H1 (cell line): ENCODE results near the gene GPATCH11. TPM values are rescaled to one million over a fixed set of nuclear protein-coding genes. Genes with fewer than 3 reads are reported as not detected.

Source experiments
- CTCF ChIA-PET: fragments of 300-600 bp; sonication (Branson Sonifier 250); formaldehyde crosslinking; loops from one replicate; lab custom pipeline; 2021; ENCODE audit not compliant: partially characterized antibody; lab: Charles Lee
- POLR2A ChIA-PET: fragments of 300-600 bp; sonication (Branson Sonifier 250); formaldehyde crosslinking; loops from one replicate; lab custom pipeline; 2021; ENCODE audit warnings: inconsistent platforms; ENCODE audit not compliant: partially characterized antibody; lab: Charles Lee
- DNase-seq, 2 experiments: peaks; one replicate each; pipeline versions ENCODE4 v3.0.0 to v3.0.0-alpha.2; 2010 to 2022; ENCODE audit warnings: low spot score in 2 of 2, low read depth in 1 of 2, mixed read lengths in 1 of 2
- FAIRE-seq: peaks from 2 replicates; lab custom pipeline; 2011; peaks lifted over from hg19 to GRCh38; lab: Jason Lieb, UNC
- H2AFZ ChIP-seq: 2 replicates; pipeline ENCODE4 v1.8.1; 2012; ENCODE audit warnings: low read length, inconsistent platforms
- H2AK5ac ChIP-seq: 2 replicates; pipeline ENCODE4 v1.6.1; 2013; ENCODE audit warnings: low read depth, low read length
- H2BK120ac ChIP-seq: replicated peaks from 2 replicates; pipeline ENCODE3; 2013; ENCODE audit warnings: low read depth, low read length, inconsistent platforms
- H2BK12ac ChIP-seq: 2 replicates; pipeline ENCODE4 v1.6.1; 2013; ENCODE audit warnings: low read depth, low read length
- H2BK15ac ChIP-seq: 2 replicates; pipeline ENCODE4 v1.6.1; 2013; ENCODE audit warnings: low read length
- H2BK20ac ChIP-seq: 2 replicates; pipeline ENCODE4 v1.6.1; 2013; ENCODE audit warnings: low read length
- H2BK5ac ChIP-seq: 2 replicates; pipeline ENCODE4 v1.6.1; 2013; ENCODE audit warnings: low read depth, low read length
- H3K14ac ChIP-seq: 2 replicates; pipeline ENCODE4 v1.6.1; 2013; ENCODE audit warnings: inconsistent platforms; ENCODE audit not compliant: insufficient read length
- H3K18ac ChIP-seq: 2 replicates; pipeline ENCODE4 v1.6.1; 2013; ENCODE audit warnings: low read length; ENCODE audit errors: extremely low read depth
- H3K23ac ChIP-seq: 2 replicates; pipeline ENCODE4 v1.6.1; 2013; ENCODE audit warnings: inconsistent platforms; ENCODE audit not compliant: insufficient read length
- H3K23me2 ChIP-seq: 2 replicates; pipeline ENCODE4 v1.6.1; 2013; ENCODE audit warnings: low read depth, low read length
- H3K27ac ChIP-seq: 2 replicates; pipeline ENCODE4 v1.6.1; 2011; ENCODE audit warnings: low read depth, low read length, inconsistent platforms
- H3K27me3 ChIP-seq, 4 experiments: replicated peaks in 1 of 4; 1 replicate in 1 of 4; 2 replicates in 3 of 4; pipeline versions ENCODE4 v1.6.1 to v1.8.1; 2011 to 2013; ENCODE audit warnings: low read length in 3 of 4, mild to moderate bottlenecking in 3 of 4, inconsistent platforms in 2 of 4, mixed read lengths in 2 of 4, moderate library complexity in 1 of 4; ENCODE audit not compliant: control insufficient read depth in 3 of 4, insufficient read depth in 3 of 4; ENCODE audit errors: extremely low read depth in 1 of 4
- H3K36me3 ChIP-seq, 4 experiments: 2 replicates each; pipeline versions ENCODE4 v1.6.1 to v1.8.1; 2011 to 2013; ENCODE audit warnings: mild to moderate bottlenecking in 4 of 4, low read length in 3 of 4, moderate library complexity in 2 of 4, control low read depth in 1 of 4, inconsistent platforms in 1 of 4; ENCODE audit not compliant: insufficient read depth in 4 of 4, control insufficient read depth in 2 of 4
- H3K4ac ChIP-seq: replicated peaks from 2 replicates; pipeline ENCODE3; 2013; ENCODE audit warnings: low read length, low read depth, mixed read lengths, inconsistent platforms; ENCODE audit not compliant: insufficient read length
- H3K4me1 ChIP-seq, 4 experiments: replicated peaks in 1 of 4; 1 replicate in 1 of 4; 2 replicates in 3 of 4; pipeline versions ENCODE4 v1.6.1 to v1.8.1; 2011 to 2013; ENCODE audit warnings: low read length in 3 of 4, inconsistent platforms in 2 of 4, mixed read lengths in 1 of 4; ENCODE audit not compliant: insufficient read depth in 4 of 4, control insufficient read depth in 3 of 4
- H3K4me2 ChIP-seq, 2 experiments: 2 replicates each; pipeline versions ENCODE4 v1.6.1 to v1.8.1; 2011 to 2013; ENCODE audit warnings: low read depth in 2 of 2, low read length in 2 of 2, control low read depth in 1 of 2, inconsistent platforms in 1 of 2, mild to moderate bottlenecking in 1 of 2; ENCODE audit not compliant: insufficient read depth in 1 of 2
- H3K4me3 ChIP-seq, 4 experiments: fragments of 200-600, 300-600 bp in 1 of 4; sonication (generic), shearing (Covaris generic), sonication (Bioruptor Twin) in 1 of 4; 2 replicates each; pipeline versions ENCODE4 v1.5.1 to v1.8.1; 2011 to 2016; ENCODE audit warnings: low read length in 4 of 4, low read depth in 3 of 4, control low read depth in 2 of 4, inconsistent platforms in 2 of 4, mild to moderate bottlenecking in 2 of 4, mixed read lengths in 1 of 4, moderate library complexity in 1 of 4; ENCODE audit not compliant: insufficient read depth in 2 of 4; ENCODE audit errors: extremely low read depth in 1 of 4
- H3K56ac ChIP-seq: replicated peaks from 2 replicates; pipeline ENCODE3; 2013; ENCODE audit warnings: low read depth, mild to moderate bottlenecking, mixed read lengths, low read length, inconsistent platforms; ENCODE audit not compliant: insufficient read length
- H3K79me1 ChIP-seq: 2 replicates; pipeline ENCODE4 v1.6.1; 2013; ENCODE audit warnings: low read depth, low read length, control low read depth
- H3K79me2 ChIP-seq, 2 experiments: 2 replicates each; pipeline versions ENCODE4 v1.6.1 to v1.8.1; 2012 to 2013; ENCODE audit warnings: low read length in 2 of 2, mild to moderate bottlenecking in 2 of 2, inconsistent platforms in 1 of 2; ENCODE audit not compliant: insufficient read depth in 2 of 2, control insufficient read depth in 1 of 2
- H3K9ac ChIP-seq, 4 experiments: replicated peaks in 1 of 4; 1 replicate in 1 of 4; 2 replicates in 3 of 4; pipeline versions ENCODE4 v1.6.1 to v1.8.1; 2011 to 2013; ENCODE audit warnings: low read depth in 3 of 4, low read length in 3 of 4, control low read depth in 2 of 4, mild to moderate bottlenecking in 2 of 4, moderate library complexity in 2 of 4, inconsistent platforms in 1 of 4; ENCODE audit errors: extremely low read depth in 1 of 4
- H3K9me3 ChIP-seq, 2 experiments: 2 replicates each; pipeline versions ENCODE4 v1.6.1 to v1.8.1; 2012 to 2013; ENCODE audit warnings: mild to moderate bottlenecking in 2 of 2, moderate library complexity in 2 of 2, control low read depth in 1 of 2, inconsistent platforms in 1 of 2, low read depth in 1 of 2, low read length in 1 of 2, mixed read lengths in 1 of 2; ENCODE audit not compliant: insufficient read depth in 2 of 2
- H4K20me1 ChIP-seq, 2 experiments: replicated peaks in 1 of 2; 2 replicates each; pipeline versions ENCODE3 to v1.8.1; 2011 to 2013; ENCODE audit warnings: inconsistent platforms in 2 of 2, low read length in 2 of 2, mild to moderate bottlenecking in 1 of 2; ENCODE audit not compliant: insufficient read depth in 2 of 2, control insufficient read depth in 1 of 2
- H4K5ac ChIP-seq: 2 replicates; pipeline ENCODE4 v1.6.1; 2013; ENCODE audit warnings: low read length, low read depth, mixed read lengths, inconsistent platforms; ENCODE audit not compliant: insufficient read length
- H4K8ac ChIP-seq: 2 replicates; pipeline ENCODE4 v1.8.0; 2013; ENCODE audit warnings: mild to moderate bottlenecking, moderate library complexity, low read length, inconsistent platforms; ENCODE audit not compliant: insufficient read depth; ENCODE audit errors: extremely low read depth
- H4K91ac ChIP-seq: replicated peaks from 2 replicates; pipeline ENCODE3; 2013; ENCODE audit warnings: low read length, mixed read lengths, inconsistent platforms; ENCODE audit not compliant: insufficient read length
- BRCA1 ChIP-seq: IDR thresholded peaks from 2 replicates; pipeline ENCODE4 v1.6.1; 2012; ENCODE audit warnings: low read depth, low read length, improper control_type of control experiment
- CTCF ChIP-seq, 3 experiments: IDR thresholded peaks; 1 replicate in 2 of 3; 2 replicates in 1 of 3; pipeline versions ENCODE4 v1.5.1 to v1.6.1; 2011; ENCODE audit warnings: low read length in 3 of 3, mild to moderate bottlenecking in 3 of 3, inconsistent platforms in 2 of 3, low read depth in 1 of 3, moderate library complexity in 1 of 3; ENCODE audit not compliant: insufficient read depth in 1 of 3; ENCODE audit errors: control extremely low read depth in 1 of 3
- EGR1 ChIP-seq: IDR thresholded peaks from 2 replicates; pipeline ENCODE4 v1.6.1; 2011; ENCODE audit warnings: low read depth, low read length, borderline replicate concordance
- KDM4A ChIP-seq: IDR thresholded peaks from one replicate; pipeline ENCODE4 v1.7.1; 2012; ENCODE audit warnings: low read depth, mild to moderate bottlenecking, moderate library complexity, low read length, inconsistent platforms; ENCODE audit not compliant: severe bottlenecking
- PHF8 ChIP-seq: fragments of 200-600 bp; sonication (generic); conservative IDR thresholded peaks from 2 replicates; pipeline ENCODE4 v1.7.1; 2012; ENCODE audit warnings: low read depth, mild to moderate bottlenecking, inconsistent platforms, low read length, moderate library complexity
- POLR2AphosphoS5 ChIP-seq: IDR thresholded peaks from 2 replicates; pipeline ENCODE4 v1.6.1; 2011; ENCODE audit warnings: low read depth, low read length
- RAD21 ChIP-seq, 2 experiments: IDR thresholded peaks in 1 of 2; conservative IDR thresholded peaks in 1 of 2; 2 replicates each; pipeline ENCODE4 v1.6.1; 2011; ENCODE audit warnings: low read depth in 2 of 2, low read length in 2 of 2, improper control_type of control experiment in 1 of 2, inconsistent platforms in 1 of 2, mild to moderate bottlenecking in 1 of 2, moderate library complexity in 1 of 2
- SIN3A ChIP-seq, 2 experiments: IDR thresholded peaks in 1 of 2; conservative IDR thresholded peaks in 1 of 2; 2 replicates each; pipeline ENCODE4 v1.6.1; 2011 to 2012; ENCODE audit warnings: low read length in 2 of 2, improper control_type of control experiment in 1 of 2, low read depth in 1 of 2, mild to moderate bottlenecking in 1 of 2
- SIRT6 ChIP-seq: IDR thresholded peaks from one replicate; pipeline ENCODE4 v1.7.1; 2012; ENCODE audit warnings: low read length, inconsistent platforms
- SIX5 ChIP-seq: IDR thresholded peaks from 2 replicates; pipeline ENCODE4 v1.6.1; 2011; ENCODE audit warnings: mild to moderate bottlenecking, low read depth, low read length
- SP1 ChIP-seq: IDR thresholded peaks from 2 replicates; pipeline ENCODE4 v1.6.1; 2011; ENCODE audit warnings: low read depth, low read length
- TAF1 ChIP-seq: IDR thresholded peaks from 2 replicates; pipeline ENCODE4 v1.6.1; 2011; ENCODE audit warnings: mild to moderate bottlenecking, low read depth, low read length
- WGBS, 2 experiments: shearing (Covaris generic) in 1 of 2; methylation state at CpG; one replicate each; pipeline versions ENCODE4 v1.1.6 to v1.1.7; 2013 to 2015; ENCODE audit warnings: low lambda C conversion rate in 2 of 2, mixed read lengths in 2 of 2, inconsistent platforms in 1 of 2, low coverage in 1 of 2, missing lambda C conversion rate in 1 of 2; ENCODE audit not compliant: insufficient replicate concordance in 2 of 2, insufficient coverage in 1 of 2, insufficient read length in 1 of 2; ENCODE audit errors: extremely low coverage in 1 of 2, missing lambda C conversion rate in 1 of 2; 5-methylcytosine and 5-hydroxymethylcytosine counted together
- polyA plus RNA-seq, 7 experiments: library from polyadenylated mRNA; depleted of rRNA in 3 of 7; stranded (reverse) in 5 of 7; unstranded in 2 of 7; fragments of >200 nt in 5 of 7; fragments of 200-250 nt in 2 of 7; gene quantifications; 1 replicate in 5 of 7; 2 replicates in 1 of 7; 4 replicates in 1 of 7; pipeline versions ENCODE4 v1.2.1 to v1.2.3, GENCODE V29; 2011 to 2013; ENCODE audit warnings: missing spikeins in 2 of 7, mixed read lengths in 2 of 7
- total RNA-seq: library from RNA; stranded (reverse); fragmentation: NEBNext Ultra II Directional; extraction: Animal tissue kit (Norgen Biotek cat#: 25700); gene quantifications from 2 replicates; pipeline ENCODE4 v1.2.1, GENCODE V29; 2021

GPATCH11 gene
- total and polyA plus RNA-seq, 2 of the 8 experiments (the other 6 are each of a cell fraction or from before 2014, with no cell fraction given): 0.60 to 3.4 TPM

- 87% methylated on average over 2 of the region's 2 CpGs; no CpG with 5 or more reads in 1 of the 2 experiments for WGBS, 2 experiments
- H3K4me2 ChIP-seq: no peak overlapping the region
- POLR2A ChIA-PET: no interaction called here
- TF ChIP-seq KDM4A: no peak
- TF ChIP-seq SIRT6: no peak
- TF ChIP-seq SIN3A (conservative IDR thresholded peaks at IDR 0.05 in 1 of 2, IDR thresholded peaks at IDR 0.05 in 1 of 2; ENCODE audit: low read depth in 1 of 2, low read length in 2 of 2): no peak
- no peak for TF ChIP-seq EGR1
- TF ChIP-seq BRCA1: no peak
- no peak for TF ChIP-seq CTCF (IDR thresholded peaks at IDR 0.05; ENCODE audit: control extremely low read depth in 1 of 3, insufficient read depth in 1 of 3, low read depth in 1 of 3, low read length in 3 of 3)
- TF ChIP-seq PHF8: no peak
- TF ChIP-seq SIX5: no peak
- no peak for TF ChIP-seq RAD21 (IDR thresholded peaks at IDR 0.05 in 1 of 2, conservative IDR thresholded peaks at IDR 0.05 in 1 of 2; ENCODE audit: low read depth in 2 of 2, low read length in 2 of 2)
- TF ChIP-seq TAF1: no peak
- no peak for TF ChIP-seq POLR2AphosphoS5
- TF ChIP-seq SP1: no peak
Observed at GRCh38 chr2:37080266-37080665, 4.1 kb upstream of the GPATCH11 start.

More at GRCh38 chr2:37080266-37080665, 4.1 kb upstream of the GPATCH11 start:
- Histone ChIP-seq H3K18ac (no peak overlapping the region), H2BK120ac (no peak overlapping the region), H3K79me1 (no peaks in the 10 kb centered on the region), H4K20me1 (peaks cover 0 to 1% of the 10 kb centered on the region in 2 experiments), H3K27ac (no peak overlapping the region), H3K9ac (no peak overlapping the region), H3K27me3 (no peaks in the 10 kb centered on the region), H3K4me1 (peaks cover 0 to 4% (median 2%) of the 10 kb centered on the region in 4 experiments; a peak in 2 of 7 replicates), H2AFZ (no peak overlapping the region), H3K4me3 (no peak overlapping the region), H3K79me2 (no peaks in the 10 kb centered on the region), H3K9me3 (no peaks in the 10 kb centered on the region), H4K8ac (no peak overlapping the region), H2BK20ac (no peak overlapping the region), H3K23me2 (peaks cover 8% of the 10 kb centered on the region), H3K14ac (no peak overlapping the region), H4K5ac (no peak overlapping the region), H2BK5ac (no peak overlapping the region), H3K36me3 (peaks cover 0 to 13% (median 3%) of the 10 kb centered on the region in 4 experiments; a peak in 3 of 8 replicates), H2AK5ac (no peak overlapping the region), H2BK15ac (no peak overlapping the region), H3K23ac (no peak overlapping the region), H3K4ac (no peak overlapping the region), H2BK12ac (no peak overlapping the region), H4K91ac (no peak overlapping the region), H3K56ac (no peak overlapping the region)
- FAIRE-seq (no peak), DNase-seq (no peak)
- CTCF ChIA-PET: no interaction called here
